CD4-positive, alpha-beta T cell treated with Interferon gamma for 1 hour (primary cell): ENCODE results near the gene ZNF71.

Source experiments
- DNase-seq: peaks from one replicate; pipeline ENCODE4 v3.0.0-alpha.2; 2020

Gene ZNF71

GRCh38 chr19:56594783-56595547 lies at the start of gene ZNF71:
ZNF71 (plus strand) TSS chr19:56595302; CDS start chr19:56601559, 6,257 bp downstream.
- peak; percentile 86 for DNase-seq

DNA sequence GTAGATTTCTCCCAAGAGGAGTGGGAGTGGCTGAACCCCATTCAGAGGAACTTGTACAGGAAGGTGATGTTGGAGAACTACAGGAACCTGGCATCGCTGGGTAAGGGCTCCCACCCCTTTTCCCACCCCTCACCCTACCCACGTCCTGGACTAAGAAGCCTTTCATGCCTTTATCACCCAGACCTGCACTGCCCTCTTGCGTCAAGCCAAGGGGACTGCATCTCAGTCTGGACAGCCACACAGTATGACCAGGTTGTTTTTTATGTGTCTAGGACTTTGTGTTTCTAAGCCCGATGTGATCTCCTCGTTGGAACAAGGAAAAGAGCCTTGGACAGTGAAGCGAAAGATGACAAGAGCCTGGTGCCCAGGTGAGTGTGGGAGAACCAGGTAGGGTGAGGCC lies 47.6 kb upstream of the ZNF71 start:
- DNase-seq = no peak

DNA sequence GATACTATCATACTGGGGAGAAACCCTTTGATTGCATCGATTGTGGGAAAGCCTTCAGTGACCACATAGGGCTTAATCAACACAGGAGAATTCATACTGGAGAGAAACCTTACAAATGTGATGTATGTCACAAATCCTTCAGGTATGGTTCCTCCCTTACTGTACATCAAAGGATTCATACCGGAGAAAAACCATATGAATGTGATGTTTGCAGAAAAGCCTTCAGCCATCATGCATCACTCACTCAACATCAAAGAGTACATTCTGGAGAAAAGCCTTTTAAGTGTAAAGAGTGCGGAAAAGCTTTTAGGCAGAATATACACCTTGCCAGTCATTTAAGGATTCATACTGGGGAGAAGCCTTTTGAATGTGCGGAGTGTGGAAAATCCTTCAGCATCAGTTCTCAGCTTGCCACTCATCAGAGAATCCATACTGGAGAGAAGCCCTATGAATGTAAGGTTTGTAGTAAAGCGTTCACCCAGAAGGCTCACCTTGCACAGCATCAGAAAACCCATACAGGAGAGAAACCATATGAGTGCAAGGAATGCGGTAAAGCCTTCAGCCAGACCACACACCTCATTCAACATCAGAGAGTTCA lies 40.7 kb upstream of the ZNF71 start:
- no peak for DNase-seq

- no peak for DNase-seq
Measured at GRCh38 chr19:56562766-56563165, 32.3 kb upstream of the ZNF71 start.

- DNase-seq = no peak
Measured at GRCh38 chr19:56566904-56567273, 28.2 kb upstream of the ZNF71 start.

DNA sequence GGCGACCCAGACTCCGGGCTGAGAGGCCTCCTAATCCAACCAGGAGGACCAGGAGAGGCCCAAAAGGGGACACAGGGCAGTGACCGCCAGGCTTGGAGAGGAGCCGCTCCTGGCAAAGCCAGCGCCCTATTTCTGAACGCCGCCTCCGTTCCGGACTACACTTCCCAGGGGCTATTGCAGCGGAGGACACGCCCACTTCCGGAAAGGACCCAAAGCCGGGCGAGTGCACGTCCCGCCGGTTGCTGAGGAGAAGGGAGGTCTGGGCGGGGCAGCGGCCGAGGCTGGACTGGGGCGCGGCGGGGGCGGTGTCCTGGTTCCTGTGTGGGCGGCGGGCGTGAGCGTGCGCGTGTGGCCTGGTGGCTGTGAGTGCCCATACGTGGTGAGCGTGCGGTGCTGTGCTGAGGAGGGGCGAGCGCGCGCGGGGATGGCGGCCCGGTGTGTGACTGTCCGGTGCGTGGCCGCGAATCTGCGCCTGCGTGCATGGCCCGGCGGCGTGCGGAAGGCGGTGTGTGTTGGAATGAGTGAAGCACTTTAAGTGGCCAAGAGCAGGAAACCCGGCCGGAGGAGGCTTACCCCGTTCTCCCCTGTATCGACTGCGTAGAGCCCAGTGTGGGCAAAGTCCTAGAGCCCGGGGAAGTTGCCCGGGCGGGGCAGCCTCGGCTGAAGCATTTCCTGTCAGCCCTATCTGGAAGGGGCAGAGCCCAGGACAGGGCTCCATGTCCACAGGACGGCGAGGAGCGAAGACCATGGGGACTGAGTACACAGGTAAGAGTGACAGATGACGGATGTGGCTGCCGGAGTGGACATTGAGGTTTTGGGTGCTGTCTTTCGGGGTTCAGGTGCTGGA lies 27.6 kb upstream of the ZNF71 start, which contains the start of gene ZNF470:
Gene ZNF470, plus strand, starts transcription at position 195 of the 847 bp plus-strand sequence. CDS start 2,844 bp downstream, outside the sequence.
- peak; percentile 87 for DNase-seq

DNA sequence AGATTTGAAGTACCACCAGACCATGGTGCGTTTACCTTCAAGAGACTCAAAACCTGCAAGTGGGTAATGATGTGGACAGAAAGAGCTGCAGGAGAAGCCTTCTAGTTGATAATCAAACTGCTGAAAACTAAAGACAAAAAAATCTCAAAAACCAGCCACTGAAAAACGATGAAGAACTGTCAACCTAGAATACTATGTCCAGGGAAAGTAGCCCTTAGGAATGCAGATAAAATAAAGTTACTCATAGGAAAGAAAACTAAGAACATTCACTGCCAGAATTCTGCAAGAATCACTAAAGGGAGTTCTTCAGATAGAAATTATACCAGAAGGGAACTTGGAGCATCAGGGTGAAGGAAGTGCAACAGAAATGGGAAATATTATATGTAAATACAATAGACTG lies 22.5 kb upstream of the ZNF71 start:
- DNase-seq = no peak

DNA sequence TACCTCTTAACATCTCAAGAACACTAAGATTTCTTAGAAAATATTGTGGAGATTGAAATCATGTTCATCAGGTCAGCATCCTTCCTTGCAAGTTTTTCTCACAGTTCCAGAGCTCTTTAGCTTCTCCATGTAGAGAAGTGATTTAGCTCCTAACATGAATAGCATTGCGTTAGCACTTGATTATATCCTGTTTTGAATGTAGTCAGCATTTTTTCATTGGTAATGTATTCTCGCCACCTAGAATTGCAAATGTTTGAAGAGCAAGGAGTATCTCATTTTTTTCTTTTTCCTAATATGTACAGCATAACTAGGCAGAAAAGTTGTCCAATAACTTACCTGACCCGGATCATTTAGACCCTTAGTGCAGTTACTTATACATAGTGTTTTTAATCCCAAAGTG lies 21.2 kb upstream of the ZNF71 start:
- DNase-seq = no peak

DNA sequence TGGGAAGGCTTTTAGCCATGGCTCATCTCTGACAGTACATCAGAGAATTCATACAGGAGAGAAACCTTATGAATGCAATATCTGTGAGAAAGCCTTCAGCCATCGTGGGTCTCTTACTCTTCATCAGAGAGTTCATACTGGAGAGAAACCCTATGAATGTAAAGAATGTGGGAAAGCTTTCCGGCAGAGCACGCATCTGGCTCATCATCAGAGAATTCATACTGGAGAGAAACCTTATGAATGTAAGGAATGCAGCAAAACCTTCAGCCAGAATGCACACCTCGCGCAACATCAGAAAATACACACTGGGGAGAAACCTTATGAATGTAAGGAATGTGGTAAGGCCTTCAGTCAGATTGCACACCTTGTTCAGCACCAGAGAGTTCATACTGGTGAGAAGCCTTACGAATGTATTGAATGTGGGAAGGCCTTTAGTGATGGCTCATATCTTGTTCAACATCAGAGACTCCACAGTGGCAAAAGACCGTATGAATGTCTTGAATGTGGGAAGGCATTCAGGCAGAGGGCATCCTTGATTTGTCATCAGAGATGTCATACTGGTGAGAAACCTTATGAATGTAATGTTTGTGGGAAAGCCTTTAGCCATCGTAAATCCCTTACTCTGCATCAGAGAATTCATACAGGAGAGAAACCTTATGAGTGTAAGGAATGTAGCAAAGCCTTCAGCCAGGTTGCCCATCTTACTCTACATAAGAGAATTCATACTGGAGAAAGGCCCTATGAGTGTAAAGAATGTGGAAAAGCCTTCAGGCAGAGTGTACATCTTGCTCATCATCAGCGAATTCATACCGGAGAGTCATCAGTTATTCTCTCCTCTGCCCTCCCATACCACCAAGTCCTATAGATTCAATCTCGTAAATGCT lies 17.1 kb upstream of the ZNF71 start:
- no peak for DNase-seq

GRCh38 chr19:56594446-56594782 lies 688 bp upstream of the ZNF71 start:
- DNase-seq = no peak

DNA sequence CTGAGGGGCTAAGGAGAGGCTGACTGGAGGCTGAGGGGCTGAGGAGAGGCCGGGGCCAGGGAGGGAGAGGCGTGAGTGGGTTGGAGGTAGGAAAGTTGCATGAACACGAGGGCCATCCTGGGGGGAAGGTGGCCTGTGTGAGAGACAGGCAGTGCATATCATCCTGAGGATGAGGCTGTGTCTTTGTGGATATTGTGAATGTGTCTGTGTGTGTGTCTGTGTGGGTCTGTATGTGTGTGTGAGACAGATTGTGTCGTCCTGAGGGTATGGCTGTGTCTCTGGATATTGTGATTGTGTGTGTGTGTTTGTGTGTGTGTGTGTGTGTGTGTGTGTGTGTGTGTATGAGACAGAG lies 422 bp downstream of the ZNF71 start:
- no peak for DNase-seq

GRCh38 chr19:56596676-56597075 lies 1.6 kb downstream of the ZNF71 start:
- no peak for DNase-seq

DNA sequence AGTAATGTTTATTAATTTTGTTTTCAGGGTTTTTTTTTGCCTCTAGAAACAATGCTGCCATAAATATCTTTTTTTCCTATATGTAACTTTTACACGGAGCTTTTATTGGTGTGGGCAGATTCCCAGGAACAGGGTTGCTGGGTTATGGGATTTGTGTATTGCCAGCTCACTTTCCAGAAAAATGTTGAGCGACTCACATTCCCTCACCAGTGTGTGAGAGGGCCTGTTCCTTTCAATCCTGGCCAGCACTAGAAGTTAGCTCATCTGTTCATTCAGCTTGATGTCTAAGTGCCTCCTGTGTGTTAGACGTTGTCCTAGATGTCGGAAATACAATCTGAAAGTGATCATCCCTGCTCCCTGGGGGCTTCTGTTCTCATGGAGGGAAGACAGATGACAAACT lies 2.6 kb downstream of the ZNF71 start:
- no peak for DNase-seq

- DNase-seq = no peak
Measured at GRCh38 chr19:56601375-56601774, 6.3 kb downstream of the ZNF71 start.

- DNase-seq = no peak
Measured at GRCh38 chr19:56603829-56604228, 8.7 kb downstream of the ZNF71 start.

- no peak for DNase-seq
Measured at GRCh38 chr19:56608274-56608964, 13.3 kb downstream of the ZNF71 start.

GRCh38 chr19:56611288-56611687 lies 16.2 kb downstream of the ZNF71 start:
- no peak for DNase-seq

- DNase-seq = no peak
Measured at GRCh38 chr19:56612737-56613136, 17.6 kb downstream of the ZNF71 start.

DNA sequence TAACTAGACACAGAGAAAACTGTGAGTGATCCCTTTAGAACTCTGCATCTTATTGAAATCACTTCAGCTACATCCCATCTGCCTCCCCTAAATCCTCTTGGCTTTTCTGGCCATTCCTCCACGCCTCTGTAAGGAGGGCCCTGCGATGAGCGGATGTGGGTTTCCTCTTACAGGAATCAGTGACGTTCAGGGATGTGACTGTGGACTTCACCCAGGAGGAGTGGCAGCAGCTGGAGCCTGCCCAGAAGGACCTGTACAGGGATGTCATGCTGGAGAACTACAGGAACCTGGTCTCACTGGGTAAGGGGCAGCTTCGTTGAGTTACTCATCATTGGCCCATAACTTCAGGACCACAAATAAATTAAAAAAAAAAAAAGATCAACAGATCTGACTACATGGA lies 18.5 kb downstream of the ZNF71 start:
- DNase-seq = no peak

- no peak for DNase-seq
Measured at GRCh38 chr19:56617531-56617930, 22.4 kb downstream of the ZNF71 start.

DNA sequence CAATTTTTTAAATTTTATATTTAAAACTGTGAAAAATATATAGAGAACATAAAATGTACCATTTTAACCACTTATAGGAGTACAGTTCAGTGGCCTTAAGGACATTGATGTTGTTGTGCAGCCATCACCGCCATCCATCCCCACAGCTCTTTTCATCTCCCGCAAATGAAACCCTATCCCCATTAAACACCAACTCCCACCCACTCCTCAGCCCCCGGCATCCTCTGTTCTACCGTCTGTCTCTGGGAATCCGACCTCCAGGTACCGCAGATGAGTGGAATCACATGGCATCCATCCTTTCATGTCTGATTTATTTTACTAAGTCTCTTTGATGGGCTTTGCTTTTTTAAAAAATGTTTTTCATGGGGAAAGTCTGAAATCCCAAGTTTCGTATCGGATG lies 24.0 kb downstream of the ZNF71 start:
- DNase-seq = no peak

- no peak for DNase-seq
Measured at GRCh38 chr19:56622374-56622773, 27.3 kb downstream of the ZNF71 start.
